SU-DHL-6 (cell line): Measurements from ENCODE around the gene LRRTM4.

Experiments
- H2AFZ ChIP-seq: fragments of 200-600 bp; sonication (generic); 2 replicates; pipeline ENCODE4 v1.6.1; 2014; ENCODE audit warnings: low read depth, mild to moderate bottlenecking, moderate library complexity, mixed read lengths, antibody characterized with exemption, low read length; ENCODE audit not compliant: severe bottlenecking
- H3F3A ChIP-seq: fragments of 200-600 bp; shearing (Covaris generic); 2 replicates; pipeline ENCODE4 v1.6.0; 2016; ENCODE audit warnings: antibody characterized with exemption, mild to moderate bottlenecking; ENCODE audit not compliant: insufficient read depth
- H3K27ac ChIP-seq: fragments of 200-600 bp; sonication (generic); 2 replicates; pipeline ENCODE4 v1.5.1; 2016; ENCODE audit warnings: low read depth, mild to moderate bottlenecking, low read length, moderate library complexity, mixed read lengths
- H3K27me3 ChIP-seq: fragments of 200-600 bp; sonication (generic), shearing (Covaris generic); 2 replicates; pipeline ENCODE4 v1.6.0; 2014; ENCODE audit warnings: mild to moderate bottlenecking, low read length
- H3K36me3 ChIP-seq: fragments of 200-600 bp; sonication (generic); 2 replicates; pipeline ENCODE4 v1.6.1; 2014; ENCODE audit warnings: mild to moderate bottlenecking, low read length, mixed read lengths
- H3K4me2 ChIP-seq: fragments of 300-600, 200-600 bp; shearing (Covaris generic), sonication (generic); 2 replicates; pipeline ENCODE4 v1.6.0; 2014; ENCODE audit warnings: low read length, low read depth, mild to moderate bottlenecking; ENCODE audit not compliant: poor library complexity, severe bottlenecking
- H3K4me3 ChIP-seq: fragments of 200-600 bp; sonication (generic); 2 replicates; pipeline ENCODE4 v1.5.1; 2014; ENCODE audit warnings: antibody characterized with exemption, low read length, mild to moderate bottlenecking, mixed read lengths; ENCODE audit not compliant: insufficient read depth, poor library complexity, severe bottlenecking
- H3K79me2 ChIP-seq: fragments of 200-600 bp; sonication (generic); 2 replicates; pipeline ENCODE4 v1.6.1; 2014; ENCODE audit warnings: mild to moderate bottlenecking, low read length, moderate library complexity; ENCODE audit not compliant: insufficient read depth
- H3K9ac ChIP-seq: fragments of 200-600 bp; sonication (generic); 2 replicates; pipeline ENCODE4 v1.7.0; 2014; ENCODE audit warnings: mild to moderate bottlenecking, low read length
- H3K9me2 ChIP-seq: fragments of 200-600 bp; sonication (generic); replicated peaks from 2 replicates; pipeline ENCODE4 v1.6.1; 2014; ENCODE audit warnings: low read length; ENCODE audit not compliant: insufficient read depth
- H3K9me3 ChIP-seq: fragments of 200-600 bp; sonication (generic); 2 replicates; pipeline ENCODE4 v1.6.1; 2014; ENCODE audit warnings: low read length, mixed read lengths; ENCODE audit not compliant: insufficient read depth
- H4K20me1 ChIP-seq: fragments of 200-600 bp; sonication (generic); 2 replicates; pipeline ENCODE4 v1.6.1; 2014; ENCODE audit warnings: low read depth, mild to moderate bottlenecking, antibody characterized with exemption, low read length, moderate library complexity, mixed read lengths
- CTCF ChIP-seq: fragments of 200-600 bp; sonication (generic); IDR thresholded peaks from one replicate; pipeline ENCODE4 v1.5.1; 2017; ENCODE audit warnings: antibody characterized with exemption, mild to moderate bottlenecking, low read length, moderate library complexity; ENCODE audit not compliant: insufficient read depth, poor library complexity, severe bottlenecking
- EZH2phosphoT487 ChIP-seq: fragments of 200-600 bp; sonication (generic), shearing (Covaris generic); conservative IDR thresholded peaks from 2 replicates; pipeline ENCODE4 v1.6.1; 2018; ENCODE audit warnings: mild to moderate bottlenecking, antibody characterized with exemption, low read length, moderate library complexity, mixed read lengths

Gene LRRTM4

GRCh38 chr2:77404189-77404588 is 118.0 kb downstream of the LRRTM4 start:
- no peaks in the 10 kb centered on the region for H3F3A ChIP-seq
- no peak overlapping the region for H3K9ac ChIP-seq
- H3K9me2 ChIP-seq = no peaks in the 10 kb centered on the region
- no peak overlapping the region for H3K4me3 ChIP-seq
- H3K79me2 ChIP-seq = no peaks in the 10 kb centered on the region
- no peak overlapping the region for H3K4me2 ChIP-seq
- H3K27me3 ChIP-seq = no peaks in the 10 kb centered on the region
- no peak overlapping the region for H2AFZ ChIP-seq
- H3K36me3 ChIP-seq = no peaks in the 10 kb centered on the region
- TF ChIP-seq CTCF = no peak
- no peak for TF ChIP-seq EZH2phosphoT487
- H3K27ac ChIP-seq = no peak overlapping the region
- no peaks in the 10 kb centered on the region for H4K20me1 ChIP-seq
- H3K9me3 ChIP-seq = no peaks in the 10 kb centered on the region

DNA sequence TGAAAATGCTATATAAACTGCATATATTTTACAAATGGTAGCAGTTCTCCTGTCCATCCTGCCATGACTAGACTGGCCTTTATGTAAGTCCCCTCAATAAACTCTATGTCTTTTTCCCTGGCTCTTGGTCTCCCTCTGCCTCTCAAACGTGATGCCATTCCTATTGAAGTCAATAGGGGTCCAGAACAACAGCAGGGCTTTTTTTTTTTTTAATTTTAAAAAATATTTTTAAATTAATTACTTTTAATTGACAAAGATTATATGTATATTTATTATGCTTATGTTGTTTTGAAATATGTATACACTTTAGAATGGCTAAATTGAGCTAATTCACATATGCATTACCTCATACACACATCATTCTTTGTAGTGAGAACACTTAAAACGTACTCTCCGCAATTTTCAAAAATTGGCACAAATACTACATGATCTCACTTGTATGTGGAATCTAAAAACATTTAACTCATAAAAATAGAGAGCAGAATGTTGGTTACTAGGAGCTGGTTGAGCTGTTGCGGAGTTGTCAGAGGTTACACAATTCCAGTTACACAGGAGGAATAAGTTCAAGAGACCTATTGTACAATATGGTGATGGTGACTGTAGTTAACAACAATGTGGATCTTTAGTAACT is 123.1 kb downstream of the LRRTM4 start:
- Histone ChIP-seq H3K79me2 (no peaks in the 10 kb centered on the region), H3K9ac (no peak overlapping the region), H3K27ac (no peak overlapping the region), H3K27me3 (no peaks in the 10 kb centered on the region), H3K4me3 (no peak overlapping the region), H3K4me2 (no peak overlapping the region), H2AFZ (no peak overlapping the region), H3K36me3 (no peaks in the 10 kb centered on the region), H4K20me1 (no peaks in the 10 kb centered on the region), H3K9me2 (no peaks in the 10 kb centered on the region), H3K9me3 (peaks cover 3% of the 10 kb centered on the region; the same call in 1 of the 2 replicates), H3F3A (no peaks in the 10 kb centered on the region)
- no peak for TF ChIP-seq EZH2phosphoT487
- TF ChIP-seq CTCF = no peak

- Histone ChIP-seq H3K9me3 (peaks cover 3% of the 10 kb centered on the region; the same call in 1 of the 2 replicates), H2AFZ (no peak overlapping the region), H4K20me1 (no peaks in the 10 kb centered on the region), H3K27ac (no peak overlapping the region), H3K4me3 (no peak overlapping the region), H3K79me2 (no peaks in the 10 kb centered on the region), H3K4me2 (no peak overlapping the region), H3K9ac (no peak overlapping the region), H3K9me2 (no peaks in the 10 kb centered on the region), H3K27me3 (no peaks in the 10 kb centered on the region), H3K36me3 (no peaks in the 10 kb centered on the region), H3F3A (no peaks in the 10 kb centered on the region)
- no peak for TF ChIP-seq CTCF
- TF ChIP-seq EZH2phosphoT487 = no peak
Measured at GRCh38 chr2:77397763-77398162, 124.4 kb downstream of the LRRTM4 start.
